ENCODE results near the gene LY6G6C. TPM values are rescaled to one million over a fixed set of nuclear protein-coding genes. Genes with fewer than 3 reads are reported as not detected.

Gene LY6G6C
- total and polyA plus RNA-seq, 2 of the 13 experiments (the other 11 are each of a cell fraction or from before 2014, with no cell fraction given) = 0.15 TPM; not detected in 1

GRCh38 chr6:31737991-31738979 is 16.7 kb upstream of the LY6G6C start (continued):
- TF ChIP-seq, protein P1, sequence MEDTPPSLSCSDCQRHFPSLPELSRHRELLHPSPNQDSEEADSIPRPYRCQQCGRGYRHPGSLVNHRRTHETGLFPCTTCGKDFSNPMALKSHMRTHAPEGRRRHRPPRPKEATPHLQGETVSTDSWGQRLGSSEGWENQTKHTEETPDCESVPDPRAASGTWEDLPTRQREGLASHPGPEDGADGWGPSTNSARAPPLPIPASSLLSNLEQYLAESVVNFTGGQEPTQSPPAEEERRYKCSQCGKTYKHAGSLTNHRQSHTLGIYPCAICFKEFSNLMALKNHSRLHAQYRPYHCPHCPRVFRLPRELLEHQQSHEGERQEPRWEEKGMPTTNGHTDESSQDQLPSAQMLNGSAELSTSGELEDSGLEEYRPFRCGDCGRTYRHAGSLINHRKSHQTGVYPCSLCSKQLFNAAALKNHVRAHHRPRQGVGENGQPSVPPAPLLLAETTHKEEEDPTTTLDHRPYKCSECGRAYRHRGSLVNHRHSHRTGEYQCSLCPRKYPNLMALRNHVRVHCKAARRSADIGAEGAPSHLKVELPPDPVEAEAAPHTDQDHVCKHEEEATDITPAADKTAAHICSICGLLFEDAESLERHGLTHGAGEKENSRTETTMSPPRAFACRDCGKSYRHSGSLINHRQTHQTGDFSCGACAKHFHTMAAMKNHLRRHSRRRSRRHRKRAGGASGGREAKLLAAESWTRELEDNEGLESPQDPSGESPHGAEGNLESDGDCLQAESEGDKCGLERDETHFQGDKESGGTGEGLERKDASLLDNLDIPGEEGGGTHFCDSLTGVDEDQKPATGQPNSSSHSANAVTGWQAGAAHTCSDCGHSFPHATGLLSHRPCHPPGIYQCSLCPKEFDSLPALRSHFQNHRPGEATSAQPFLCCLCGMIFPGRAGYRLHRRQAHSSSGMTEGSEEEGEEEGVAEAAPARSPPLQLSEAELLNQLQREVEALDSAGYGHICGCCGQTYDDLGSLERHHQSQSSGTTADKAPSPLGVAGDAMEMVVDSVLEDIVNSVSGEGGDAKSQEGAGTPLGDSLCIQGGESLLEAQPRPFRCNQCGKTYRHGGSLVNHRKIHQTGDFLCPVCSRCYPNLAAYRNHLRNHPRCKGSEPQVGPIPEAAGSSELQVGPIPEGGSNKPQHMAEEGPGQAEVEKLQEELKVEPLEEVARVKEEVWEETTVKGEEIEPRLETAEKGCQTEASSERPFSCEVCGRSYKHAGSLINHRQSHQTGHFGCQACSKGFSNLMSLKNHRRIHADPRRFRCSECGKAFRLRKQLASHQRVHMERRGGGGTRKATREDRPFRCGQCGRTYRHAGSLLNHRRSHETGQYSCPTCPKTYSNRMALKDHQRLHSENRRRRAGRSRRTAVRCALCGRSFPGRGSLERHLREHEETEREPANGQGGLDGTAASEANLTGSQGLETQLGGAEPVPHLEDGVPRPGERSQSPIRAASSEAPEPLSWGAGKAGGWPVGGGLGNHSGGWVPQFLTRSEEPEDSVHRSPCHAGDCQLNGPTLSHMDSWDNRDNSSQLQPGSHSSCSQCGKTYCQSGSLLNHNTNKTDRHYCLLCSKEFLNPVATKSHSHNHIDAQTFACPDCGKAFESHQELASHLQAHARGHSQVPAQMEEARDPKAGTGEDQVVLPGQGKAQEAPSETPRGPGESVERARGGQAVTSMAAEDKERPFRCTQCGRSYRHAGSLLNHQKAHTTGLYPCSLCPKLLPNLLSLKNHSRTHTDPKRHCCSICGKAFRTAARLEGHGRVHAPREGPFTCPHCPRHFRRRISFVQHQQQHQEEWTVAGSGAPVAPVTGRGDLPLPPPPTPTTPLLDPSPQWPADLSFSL (CRISPR knock-in tag; IDR thresholded peaks at IDR 0.05) = peak; percentile 73; the same call in 1 of the 2 replicates
- no peak for TF ChIP-seq EHMT2 (IDR thresholded peaks at IDR 0.05; ENCODE audit: borderline replicate concordance, low read depth, low read length)
- TF ChIP-seq, protein P2, sequence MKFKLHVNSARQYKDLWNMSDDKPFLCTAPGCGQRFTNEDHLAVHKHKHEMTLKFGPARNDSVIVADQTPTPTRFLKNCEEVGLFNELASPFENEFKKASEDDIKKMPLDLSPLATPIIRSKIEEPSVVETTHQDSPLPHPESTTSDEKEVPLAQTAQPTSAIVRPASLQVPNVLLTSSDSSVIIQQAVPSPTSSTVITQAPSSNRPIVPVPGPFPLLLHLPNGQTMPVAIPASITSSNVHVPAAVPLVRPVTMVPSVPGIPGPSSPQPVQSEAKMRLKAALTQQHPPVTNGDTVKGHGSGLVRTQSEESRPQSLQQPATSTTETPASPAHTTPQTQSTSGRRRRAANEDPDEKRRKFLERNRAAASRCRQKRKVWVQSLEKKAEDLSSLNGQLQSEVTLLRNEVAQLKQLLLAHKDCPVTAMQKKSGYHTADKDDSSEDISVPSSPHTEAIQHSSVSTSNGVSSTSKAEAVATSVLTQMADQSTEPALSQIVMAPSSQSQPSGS (CRISPR knock-in tag; IDR thresholded peaks at IDR 0.05) = peak; percentile 79; the same call in 1 of the 2 replicates
- TF ChIP-seq, protein P3, sequence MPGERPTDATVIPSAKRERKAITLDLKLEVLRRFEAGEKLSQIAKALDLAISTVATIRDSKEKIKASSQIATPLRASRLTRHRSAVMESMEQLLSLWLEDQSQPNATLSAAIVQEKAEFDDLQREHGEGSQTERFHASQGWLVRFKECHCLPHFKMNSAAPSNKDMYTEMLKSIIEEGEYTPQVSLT (CRISPR knock-in tag; IDR thresholded peaks at IDR 0.05; ENCODE audit: borderline replicate concordance, low read depth) = no peak
- TF ChIP-seq, protein P4, sequence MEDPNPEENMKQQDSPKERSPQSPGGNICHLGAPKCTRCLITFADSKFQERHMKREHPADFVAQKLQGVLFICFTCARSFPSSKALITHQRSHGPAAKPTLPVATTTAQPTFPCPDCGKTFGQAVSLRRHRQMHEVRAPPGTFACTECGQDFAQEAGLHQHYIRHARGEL (CRISPR knock-in tag; IDR thresholded peaks at IDR 0.05) = no peak
- TF ChIP-seq TMF1 (CRISPR knock-in tag; IDR thresholded peaks at IDR 0.05; ENCODE audit: low read depth) = peak; percentile 83
- no peak for TF ChIP-seq GABPA (IDR thresholded peaks at IDR 0.05; ENCODE audit: low read depth, low read length)
- TF ChIP-seq GABPA (CRISPR knock-in tag; IDR thresholded peaks at IDR 0.05; ENCODE audit: low read depth) = peak; percentile 38
- TF ChIP-seq, protein P5, sequence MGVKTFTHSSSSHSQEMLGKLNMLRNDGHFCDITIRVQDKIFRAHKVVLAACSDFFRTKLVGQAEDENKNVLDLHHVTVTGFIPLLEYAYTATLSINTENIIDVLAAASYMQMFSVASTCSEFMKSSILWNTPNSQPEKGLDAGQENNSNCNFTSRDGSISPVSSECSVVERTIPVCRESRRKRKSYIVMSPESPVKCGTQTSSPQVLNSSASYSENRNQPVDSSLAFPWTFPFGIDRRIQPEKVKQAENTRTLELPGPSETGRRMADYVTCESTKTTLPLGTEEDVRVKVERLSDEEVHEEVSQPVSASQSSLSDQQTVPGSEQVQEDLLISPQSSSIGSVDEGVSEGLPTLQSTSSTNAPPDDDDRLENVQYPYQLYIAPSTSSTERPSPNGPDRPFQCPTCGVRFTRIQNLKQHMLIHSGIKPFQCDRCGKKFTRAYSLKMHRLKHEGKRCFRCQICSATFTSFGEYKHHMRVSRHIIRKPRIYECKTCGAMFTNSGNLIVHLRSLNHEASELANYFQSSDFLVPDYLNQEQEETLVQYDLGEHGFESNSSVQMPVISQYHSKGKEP (CRISPR knock-in tag; IDR thresholded peaks at IDR 0.05) = no peak
- TF ChIP-seq, protein P6, sequence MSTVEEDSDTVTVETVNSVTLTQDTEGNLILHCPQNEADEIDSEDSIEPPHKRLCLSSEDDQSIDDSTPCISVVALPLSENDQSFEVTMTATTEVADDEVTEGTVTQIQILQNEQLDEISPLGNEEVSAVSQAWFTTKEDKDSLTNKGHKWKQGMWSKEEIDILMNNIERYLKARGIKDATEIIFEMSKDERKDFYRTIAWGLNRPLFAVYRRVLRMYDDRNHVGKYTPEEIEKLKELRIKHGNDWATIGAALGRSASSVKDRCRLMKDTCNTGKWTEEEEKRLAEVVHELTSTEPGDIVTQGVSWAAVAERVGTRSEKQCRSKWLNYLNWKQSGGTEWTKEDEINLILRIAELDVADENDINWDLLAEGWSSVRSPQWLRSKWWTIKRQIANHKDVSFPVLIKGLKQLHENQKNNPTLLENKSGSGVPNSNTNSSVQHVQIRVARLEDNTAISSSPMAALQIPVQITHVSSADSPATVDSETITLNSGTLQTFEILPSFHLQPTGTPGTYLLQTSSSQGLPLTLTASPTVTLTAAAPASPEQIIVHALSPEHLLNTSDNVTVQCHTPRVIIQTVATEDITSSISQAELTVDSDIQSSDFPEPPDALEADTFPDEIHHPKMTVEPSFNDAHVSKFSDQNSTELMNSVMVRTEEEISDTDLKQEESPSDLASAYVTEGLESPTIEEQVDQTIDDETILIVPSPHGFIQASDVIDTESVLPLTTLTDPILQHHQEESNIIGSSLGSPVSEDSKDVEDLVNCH (CRISPR knock-in tag; IDR thresholded peaks at IDR 0.05) = no peak

Data from HepG2 (cell line).